Activated CD4-positive, alpha-beta T cell treated with anti-CD3 and anti-CD28 coated beads, Interleukin-2, amount 50 U/mL, for 4 hours (primary cell): ENCODE measurements around the gene ALKBH4.
A peak's percentile ranks its signal among the peaks of the same experiment; 100 is the strongest.
"Not testable (repeated sequence)": the region's sequence is repeated elsewhere in the genome, so short reads cannot be mapped to it uniquely, and the experiment has no call there.

Experiments
- DNase-seq, 2 experiments: peaks; one replicate each; pipeline ENCODE4 v3.0.0-alpha.2; 2020

Gene ALKBH4

DNA sequence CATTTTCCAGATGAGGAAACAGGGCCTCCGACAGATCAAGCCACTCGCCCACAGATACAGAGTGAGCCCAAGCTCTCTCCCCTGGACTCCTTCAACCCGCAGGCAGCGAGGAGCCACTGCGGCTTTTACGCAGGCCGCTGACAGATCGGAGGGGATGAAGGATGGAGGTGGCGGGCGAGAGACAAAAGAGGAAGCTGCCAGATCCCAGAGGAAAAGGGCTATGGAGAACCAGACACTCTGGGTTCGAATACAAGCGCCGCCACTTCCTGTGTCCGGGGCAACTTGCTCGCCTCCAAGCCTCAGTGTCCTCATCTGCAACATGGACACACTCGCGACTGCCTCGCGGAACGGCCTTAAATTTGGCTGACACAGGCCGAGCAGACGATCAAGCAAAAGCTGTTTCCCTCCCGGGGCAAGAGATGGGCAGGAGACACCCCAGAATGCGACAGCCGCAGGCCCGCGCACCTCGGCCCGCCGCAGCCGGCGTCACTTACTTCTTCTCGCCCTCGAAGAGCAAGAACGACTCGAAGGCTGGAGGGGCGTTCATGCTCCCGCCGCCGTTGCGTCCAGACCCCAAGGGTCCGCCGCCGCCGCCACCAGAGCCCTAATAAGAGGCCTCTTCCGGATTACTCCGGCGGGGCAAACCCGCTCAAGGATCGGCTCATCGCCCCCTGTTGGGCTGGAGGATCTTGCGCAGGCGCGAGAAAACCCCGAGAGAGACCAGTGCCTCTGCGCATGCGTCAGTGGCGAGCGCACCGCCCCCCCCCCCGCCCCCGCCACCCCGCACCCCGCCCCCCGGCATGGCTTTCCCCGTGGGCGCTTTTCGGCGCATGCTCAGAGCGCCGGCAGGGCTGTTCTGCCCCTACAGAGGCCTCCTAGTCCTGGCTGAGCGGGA lies 13.9 kb upstream of the ALKBH4 start, which contains the start of gene POLR2J:
TSS of gene POLR2J (minus strand) at position 609 of the 895 bp plus-strand sequence. CDS start at position 547, 62 bp downstream.
- peak; percentile 84 to 86 for DNase-seq

DNA sequence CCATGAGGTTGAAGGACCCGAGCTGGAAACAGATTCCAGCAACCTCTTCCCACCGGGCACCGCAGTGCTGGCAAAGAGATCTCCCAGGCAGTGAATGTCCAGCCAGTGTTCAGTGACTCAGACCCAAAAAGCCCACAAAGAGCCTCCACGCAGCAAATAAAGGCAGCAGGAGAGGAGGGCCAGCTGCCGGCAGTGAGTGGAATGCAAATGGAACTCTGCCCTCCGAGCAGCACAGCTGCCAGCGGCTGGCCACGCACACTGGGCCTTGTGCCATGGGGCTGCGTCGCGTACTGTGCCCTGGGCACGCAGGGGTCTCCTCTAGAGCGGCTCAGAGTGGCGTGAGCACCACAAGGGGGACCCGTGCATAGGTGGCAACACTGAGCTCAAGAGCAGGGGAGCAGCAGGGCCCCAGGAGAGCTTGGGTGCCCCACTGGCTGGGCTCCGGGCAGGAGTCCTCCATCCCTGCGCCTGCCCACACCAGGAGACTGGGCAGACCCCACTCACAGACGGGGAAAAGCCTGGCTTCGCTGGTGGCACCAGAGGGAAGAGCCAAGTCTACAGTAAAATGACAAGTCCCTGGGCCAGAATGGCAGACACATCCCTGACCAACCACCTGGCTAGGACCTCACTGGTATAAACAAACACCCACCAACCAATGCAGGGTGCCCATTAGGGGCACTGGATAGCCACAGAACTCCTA lies 10.2 kb upstream of the ALKBH4 start:
- not testable (repeated sequence) for DNase-seq

DNA sequence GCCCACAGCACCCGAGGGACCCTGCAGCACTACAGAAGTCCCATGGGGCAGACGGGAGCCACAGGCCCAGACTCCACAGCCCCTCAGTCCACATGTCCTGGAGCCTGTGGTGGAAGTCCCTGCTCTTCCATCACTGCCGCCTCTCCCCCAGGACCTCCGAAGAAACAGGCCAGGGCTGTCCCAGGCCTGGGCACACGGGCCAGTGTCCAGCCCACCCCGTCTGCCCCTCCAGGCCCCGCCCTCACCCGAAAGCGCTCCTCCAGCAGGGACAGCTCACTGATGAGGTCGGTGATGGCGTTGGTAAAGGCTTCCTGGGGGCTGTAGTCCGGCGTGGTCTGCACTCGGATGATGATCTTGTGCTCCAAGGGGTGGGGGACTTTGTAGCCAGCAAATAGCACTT lies 9.5 kb upstream of the ALKBH4 start:
- not testable (repeated sequence) for DNase-seq

DNA sequence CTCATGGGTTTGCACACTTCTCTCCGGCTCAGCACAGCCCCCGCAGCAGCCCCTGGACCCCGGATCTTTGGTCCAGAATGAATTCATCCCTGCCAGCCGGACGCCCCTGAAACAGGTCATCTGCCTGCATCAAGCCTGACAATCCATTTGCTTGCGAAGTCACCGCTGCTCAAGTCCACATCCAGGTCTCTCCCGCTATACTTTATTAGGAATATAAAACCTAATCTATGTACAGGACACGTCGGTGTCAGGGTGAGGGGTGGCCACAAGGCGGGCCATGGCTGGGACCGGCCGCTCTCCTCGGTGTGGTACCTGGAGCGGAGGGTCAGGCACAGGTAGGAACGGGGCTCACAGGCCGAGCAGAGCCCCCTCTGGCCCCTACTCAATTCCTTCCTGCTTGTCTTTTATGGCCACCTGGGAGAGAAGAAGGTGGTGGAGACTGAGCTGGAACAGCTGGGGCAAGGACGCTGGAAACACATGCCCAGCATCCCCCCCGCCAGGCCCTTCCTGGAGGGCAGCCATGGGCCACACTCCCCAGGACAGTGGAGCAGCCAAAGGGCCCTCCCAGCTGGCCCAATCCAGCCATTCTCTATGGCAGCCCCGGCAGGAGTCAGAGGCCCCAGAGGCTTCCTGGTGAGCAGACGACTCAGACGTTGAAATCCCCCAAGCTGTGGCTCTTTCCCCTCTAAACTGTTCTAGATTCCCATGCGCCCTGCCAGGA lies 8.8 kb upstream of the ALKBH4 start:
- DNase-seq = no peak

DNA sequence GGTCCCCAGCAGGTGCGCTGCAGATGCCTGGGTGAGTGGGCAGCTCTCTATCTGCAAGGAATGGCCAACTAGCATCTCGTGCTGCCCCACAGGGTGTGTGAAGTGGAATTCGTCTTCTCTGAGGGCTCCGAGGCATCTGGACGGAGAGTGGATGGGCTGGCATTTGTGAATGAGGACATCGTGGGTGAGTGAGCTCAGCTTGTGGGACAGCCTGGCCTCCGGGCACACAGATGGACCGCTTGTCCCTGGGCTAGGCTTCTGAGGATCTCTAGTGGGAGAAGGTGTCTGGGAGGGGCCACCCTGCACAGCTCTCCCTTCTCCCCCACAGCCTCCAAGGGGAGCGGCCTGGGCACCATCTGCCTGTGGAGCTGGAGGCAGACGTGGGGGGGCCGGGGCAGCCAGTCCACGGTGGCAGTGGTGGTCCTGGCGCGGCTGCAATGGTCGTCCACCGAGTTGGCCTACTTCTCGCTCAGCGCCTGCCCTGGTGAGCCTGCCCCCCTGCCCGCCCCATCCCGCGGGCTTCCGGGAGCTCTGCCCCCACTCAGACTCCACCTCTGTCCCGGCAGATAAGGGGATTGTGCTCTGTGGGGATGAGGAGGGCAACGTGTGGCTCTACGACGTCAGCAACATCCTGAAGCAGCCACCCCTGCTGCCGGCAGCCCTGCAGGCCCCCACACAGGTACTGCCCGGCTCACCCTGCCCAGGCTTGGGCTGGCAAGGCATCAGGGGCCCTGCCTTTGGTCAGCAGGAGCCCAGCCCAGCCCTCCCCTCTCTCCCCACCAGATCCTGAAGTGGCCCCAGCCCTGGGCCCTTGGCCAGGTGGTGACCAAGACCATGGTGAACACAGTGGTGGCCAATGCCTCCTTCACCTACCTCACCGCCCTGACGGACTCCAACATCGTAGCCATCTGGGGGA lies 7.7 kb upstream of the ALKBH4 start:
- no peak for DNase-seq

DNA sequence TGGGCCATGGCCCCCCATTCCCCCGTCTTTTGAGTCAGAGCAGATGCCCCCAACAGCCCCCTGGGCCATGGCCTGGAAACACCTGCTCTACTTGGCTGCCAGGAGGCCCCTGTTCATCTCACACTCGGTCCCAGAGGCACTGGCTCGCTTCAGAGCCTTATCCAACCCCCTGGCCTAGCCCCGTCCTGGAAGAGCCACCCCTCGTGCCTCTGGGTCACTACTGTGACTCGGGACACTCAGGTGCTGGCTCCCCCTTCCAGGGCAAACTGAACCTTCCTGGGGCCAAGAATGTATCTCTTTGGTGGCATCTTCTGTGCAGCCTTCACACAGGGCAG lies 7.1 kb upstream of the ALKBH4 start:
- DNase-seq = no peak

DNA sequence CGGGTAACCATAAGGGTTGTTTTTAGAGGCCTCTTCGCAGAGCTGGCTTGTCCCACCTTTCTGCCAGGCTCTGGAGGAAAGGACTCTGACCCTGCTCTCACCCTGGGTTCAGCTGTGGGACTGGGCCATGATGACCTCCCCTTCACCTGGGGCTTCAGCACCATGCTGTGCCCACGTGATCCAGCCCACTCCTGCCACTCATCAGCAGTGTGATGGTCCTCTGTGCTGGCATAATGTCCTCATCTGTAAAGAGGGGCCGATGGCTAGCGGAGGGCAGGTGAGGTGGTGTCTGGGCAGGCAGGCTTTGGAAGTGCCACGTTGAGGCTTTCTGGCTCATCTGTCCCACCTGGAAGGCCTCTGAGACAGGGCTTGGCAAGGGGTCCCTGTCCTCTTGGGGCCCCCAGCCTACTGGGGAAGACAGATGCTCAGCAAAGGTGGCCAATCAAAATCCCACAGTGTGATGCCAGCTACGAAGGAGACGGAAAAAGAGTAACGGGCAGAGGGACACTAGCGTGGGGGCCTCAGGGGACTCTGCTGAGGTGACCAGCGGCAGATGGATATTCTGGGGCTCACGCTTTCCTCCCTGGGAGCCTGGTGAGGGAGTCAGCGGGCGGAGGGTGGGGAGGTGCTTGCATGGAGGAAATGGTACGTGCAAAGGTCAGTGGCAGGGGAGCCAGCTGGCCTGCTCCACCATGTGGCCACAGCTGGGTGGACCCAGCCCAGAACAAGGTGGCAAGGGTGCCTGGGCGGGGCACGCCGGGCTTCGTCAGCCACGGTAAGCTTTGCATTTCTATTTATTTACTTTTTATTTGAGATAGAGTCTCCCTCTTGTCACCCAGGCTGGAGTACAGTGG lies 5.5 kb upstream of the ALKBH4 start:
- no peak for DNase-seq

DNA sequence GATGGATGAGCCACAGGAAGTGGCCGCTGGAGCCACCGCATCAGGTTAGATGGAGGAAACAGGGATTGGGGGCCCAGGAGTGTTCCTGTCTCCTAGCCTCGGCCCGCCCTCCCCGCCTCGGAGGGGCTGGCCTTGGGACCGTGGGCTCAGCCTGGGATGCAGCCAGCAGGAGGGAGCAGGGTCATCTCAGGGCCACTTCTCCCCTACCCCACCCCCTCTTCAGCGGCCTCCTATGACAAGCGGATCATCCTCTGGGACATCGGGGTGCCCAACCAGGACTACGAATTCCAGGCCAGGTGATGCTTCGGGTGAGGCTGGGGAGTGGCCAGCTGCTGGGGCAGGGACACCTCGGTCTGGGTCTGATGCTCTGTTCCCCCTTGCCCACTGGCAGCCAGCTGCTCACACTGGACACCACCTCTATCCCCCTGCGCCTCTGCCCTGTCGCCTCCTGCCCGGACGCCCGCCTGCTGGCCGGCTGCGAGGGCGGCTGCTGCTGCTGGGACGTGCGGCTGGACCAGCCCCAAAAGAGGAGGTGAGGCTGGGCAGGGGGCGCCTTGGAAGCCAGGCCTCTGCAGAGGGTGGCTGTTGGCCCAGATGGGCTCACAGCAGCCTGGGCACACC lies 4.8 kb upstream of the ALKBH4 start:
- no peak for DNase-seq

DNA sequence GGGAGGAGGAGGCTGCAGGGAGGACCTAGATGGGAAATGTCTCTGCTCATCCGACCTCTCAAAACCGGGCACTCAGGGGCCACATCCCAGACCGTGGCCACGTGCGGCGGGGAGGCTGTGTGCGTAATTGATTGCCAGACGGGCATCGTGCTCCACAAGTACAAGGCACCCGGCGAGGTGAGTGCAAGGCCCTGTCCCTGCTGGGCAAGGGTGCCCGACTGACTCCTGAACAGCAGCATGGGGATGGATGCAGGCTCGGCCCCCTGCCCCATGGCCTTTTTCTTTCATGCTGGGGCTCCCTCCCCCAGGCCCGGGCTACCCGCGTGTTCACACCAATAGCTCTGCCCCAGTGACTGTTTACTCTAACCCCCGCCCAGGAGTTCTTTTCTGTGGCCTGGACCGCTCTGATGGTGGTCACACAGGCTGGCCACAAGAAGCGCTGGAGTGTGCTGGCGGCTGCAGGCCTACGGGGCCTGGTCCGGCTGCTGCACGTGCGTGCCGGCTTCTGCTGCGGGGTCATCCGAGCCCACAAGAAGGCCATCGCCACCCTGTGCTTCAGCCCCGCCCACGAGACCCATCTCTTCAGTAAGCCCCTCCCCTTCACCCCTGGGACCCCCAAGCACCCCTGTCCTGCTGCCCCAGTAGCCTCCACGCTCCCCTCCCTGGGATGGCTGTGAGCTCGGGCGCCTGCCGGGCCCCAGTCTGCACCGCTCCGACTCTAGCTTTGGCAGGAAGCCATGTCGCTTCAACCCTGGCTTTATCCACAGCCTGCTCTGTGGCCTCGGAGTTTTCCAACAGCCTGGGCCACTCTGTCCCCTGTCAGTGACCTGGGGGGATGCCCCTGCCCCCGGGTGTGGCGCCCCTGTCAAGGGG lies 4.1 kb upstream of the ALKBH4 start:
- no peak for DNase-seq

DNA sequence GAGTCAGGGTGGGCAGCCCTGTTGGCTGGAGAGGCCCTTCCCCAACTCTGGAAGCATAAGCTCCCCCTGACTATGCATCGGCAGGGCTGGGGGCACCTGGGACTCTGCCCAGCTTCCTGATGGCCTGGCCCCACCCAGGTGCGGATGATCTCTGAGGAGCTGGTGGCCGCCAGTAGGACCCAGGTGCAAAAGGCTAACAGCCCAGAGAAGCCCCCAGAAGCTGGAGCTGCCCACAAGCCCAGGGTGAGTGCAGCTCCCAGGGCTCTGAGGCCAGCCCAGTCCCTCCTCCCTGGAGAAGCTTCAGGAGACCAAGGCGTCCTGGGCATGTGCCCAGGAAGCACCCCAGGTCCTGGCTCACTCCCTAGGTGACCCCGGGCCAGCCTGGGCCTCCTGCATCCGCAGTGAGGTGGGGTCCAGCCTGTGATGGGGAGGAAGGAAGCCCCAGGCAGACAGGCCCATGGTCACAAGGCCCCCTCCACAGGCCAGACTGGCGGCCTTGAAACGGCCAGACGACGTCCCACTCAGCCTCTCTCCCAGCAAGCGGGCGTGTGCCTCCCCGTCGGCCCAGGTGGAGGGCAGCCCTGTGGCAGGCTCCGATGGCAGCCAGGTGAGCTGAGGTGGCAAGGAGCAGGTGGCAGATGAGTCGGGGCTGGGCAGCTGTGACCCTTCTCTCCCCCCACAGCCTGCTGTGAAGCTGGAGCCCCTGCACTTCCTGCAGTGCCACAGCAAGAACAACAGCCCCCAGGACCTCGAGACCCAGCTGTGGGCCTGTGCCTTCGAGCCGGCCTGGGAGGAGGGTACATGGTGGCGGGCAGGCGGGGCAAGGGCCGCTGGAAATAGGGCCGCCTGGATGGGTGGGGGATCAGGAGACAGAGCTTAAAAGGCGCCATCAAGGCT lies 3.2 kb upstream of the ALKBH4 start:
- no peak for DNase-seq

DNA sequence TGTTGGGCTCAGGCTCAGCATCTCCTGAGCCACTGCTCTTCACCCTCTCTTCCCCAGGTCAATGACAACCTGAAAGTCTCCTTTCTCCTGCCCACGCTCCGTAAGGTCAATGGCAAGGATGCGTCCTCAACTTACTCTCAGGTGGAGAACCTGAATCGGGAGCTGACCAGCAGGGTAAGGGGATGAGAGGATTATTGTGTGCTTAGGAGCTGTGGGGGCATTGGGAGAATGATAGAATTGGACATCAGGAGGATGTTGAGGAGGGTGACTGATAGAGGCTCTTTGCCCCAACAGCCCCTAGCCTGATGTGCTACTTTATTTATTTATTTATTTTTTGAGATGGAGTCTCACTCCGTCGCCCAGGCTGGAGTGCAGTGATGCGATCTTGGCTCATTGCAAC lies 1.4 kb upstream of the ALKBH4 start:
- DNase-seq = no peak

DNA sequence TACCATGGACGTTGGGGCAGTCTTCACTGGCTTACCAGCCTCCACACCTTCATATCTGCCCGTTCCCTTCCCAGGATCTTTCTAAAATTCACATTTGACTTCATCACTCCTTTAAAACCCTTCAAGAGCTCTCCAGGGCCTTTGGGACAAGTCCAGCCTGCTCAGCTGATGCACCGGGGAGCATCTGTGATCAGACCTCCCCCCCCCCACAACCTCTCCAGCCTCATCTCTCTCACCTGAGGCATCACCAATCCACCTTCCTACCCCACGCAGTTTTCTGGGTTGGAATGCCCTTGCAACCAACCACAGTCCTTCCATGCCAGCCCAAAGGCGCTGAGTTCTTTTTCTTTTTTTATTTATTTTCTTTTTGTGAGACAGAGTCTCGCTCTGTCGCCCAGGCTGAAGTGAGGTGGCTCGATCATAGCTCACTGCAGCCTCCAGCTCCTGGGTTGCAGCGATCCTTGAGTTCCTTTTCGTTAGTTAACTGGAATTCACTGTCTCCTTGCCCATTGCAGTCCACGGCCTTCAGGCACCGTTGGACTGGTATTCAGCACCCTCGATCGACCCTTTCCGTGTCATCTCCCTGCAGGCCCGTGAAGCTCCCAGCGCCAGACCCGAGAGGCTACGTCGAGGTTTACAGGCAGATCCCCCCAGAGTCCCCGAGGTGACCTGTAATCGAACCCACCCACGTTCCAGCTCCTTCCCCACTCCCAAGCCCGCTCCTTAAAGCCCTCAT lies 654 bp downstream of the ALKBH4 start:
- DNase-seq = no peak

DNA sequence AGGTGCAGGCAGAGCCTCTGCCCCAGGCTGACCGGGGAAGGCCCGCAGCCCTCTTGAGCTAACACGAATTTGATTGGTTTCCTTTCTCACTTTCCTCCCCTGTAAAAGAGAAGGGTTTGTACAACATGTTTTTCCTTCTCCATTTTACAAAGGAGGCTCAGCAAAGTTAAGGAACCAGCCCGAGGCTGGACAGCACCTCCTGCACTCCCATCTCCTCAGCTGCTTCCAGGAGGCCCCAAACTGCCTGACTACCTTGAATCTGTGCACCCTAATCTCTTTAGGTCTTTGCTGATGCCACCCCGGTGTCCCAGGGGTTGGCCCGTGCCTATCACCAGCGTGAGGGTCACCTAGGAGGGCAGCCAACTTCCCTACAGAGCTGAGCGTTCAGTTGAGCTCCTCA lies 4.2 kb downstream of the ALKBH4 start:
- DNase-seq = no peak

DNA sequence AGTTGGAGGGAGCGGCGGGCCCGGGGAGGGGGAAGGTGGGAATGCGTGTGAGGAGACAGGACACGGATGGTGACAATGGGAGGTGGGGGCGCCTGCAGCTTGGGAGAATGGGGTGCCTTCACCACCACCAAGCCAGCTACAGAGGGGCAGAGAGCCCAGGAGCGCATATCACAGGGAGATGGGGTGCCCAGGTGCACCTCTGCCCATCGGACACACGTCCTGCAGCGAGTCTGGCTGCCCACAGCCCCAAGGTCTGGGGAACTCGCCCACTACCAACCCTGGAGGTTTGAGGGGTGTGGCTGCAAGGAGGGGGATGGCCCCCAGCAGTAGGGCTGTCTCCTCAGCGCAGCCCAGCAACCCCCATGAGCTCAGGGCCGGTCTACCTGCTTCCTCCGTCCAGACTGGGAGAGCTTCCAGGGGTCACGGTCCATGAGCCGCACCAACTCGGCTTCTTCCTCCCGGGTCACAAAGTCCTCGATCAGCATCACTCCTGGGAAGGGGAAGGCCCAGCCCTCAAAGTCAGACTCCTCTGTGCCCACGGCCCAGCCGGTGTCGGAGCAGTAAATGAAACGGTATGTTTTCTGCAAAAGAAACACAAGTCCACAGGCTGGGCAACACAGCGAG lies 5.3 kb downstream of the ALKBH4 start:
- no peak for DNase-seq

DNA sequence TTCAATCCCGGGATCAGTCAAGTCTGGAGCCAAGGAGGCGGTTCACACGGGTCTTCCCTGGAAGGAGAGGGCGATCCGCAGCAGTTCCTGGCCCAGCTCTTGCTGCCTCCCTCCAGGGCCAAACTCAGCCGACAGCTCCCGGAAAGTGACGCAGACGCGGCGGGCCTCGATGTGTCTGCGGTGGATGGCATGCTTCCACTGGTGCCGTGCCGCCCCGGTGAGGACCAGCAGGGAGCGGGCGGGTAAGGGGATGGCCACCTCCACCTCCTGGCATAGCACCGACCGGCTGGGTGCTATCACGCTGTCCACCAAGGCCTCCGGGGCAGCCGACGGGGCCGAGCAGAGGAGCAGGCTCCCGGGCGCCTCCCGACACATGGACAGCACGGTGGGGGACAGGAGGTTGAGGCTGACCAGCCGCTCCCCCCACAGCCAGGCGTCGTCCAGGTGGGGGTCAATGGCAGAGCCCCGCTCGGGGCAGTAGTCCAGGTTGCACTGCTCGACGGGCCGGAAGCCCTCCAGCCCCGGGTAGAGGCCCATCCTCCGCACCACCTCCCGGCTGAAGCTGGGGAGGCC lies 7.2 kb downstream of the ALKBH4 start:
- no peak for DNase-seq

DNA sequence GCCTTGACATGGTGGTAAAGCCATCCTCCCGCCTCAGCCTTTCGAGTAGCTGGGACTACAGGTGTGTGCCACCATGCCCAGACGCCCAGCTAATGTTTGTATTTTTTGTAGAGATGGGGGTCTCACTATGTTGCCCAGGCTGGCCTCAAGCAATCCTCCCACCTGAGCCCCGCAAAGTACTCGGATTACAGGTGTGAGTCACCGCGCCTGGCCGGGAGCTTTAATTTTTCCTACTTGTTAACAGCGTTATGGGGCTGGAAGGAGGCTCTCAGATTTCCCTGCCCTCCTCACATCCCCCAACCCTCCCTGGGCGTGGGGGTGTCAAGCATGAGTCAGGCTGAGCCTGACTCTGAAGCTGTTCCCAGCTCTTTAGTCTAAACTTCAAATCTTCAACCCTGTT lies 8.3 kb downstream of the ALKBH4 start:
- no peak for DNase-seq

DNA sequence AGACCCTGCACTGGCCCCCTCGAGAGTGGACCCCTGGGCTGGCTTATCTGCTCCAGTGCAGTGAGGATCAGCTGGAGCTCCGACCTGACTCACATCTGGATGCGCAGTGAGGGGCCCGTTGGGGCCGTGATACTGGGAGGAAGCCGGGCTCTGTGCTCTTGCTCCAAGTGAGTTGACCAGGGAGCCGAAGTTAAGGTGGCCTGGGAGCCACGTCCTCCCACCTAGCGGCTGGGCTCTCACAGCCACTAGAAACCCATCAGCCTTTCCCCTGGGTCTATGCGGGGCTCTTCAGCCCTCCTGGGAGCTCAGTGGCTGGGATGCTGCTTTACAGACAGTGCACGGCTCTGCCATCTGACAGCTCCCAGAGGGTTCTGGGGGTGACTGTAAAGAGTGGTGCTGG lies 9.1 kb downstream of the ALKBH4 start:
- DNase-seq = no peak
